H1 (cell line): ENCODE measurements around the gene LRRC37A3. TPM values are rescaled to one million over a fixed set of nuclear protein-coding genes. Genes with fewer than 3 reads are reported as not detected.

ENCODE experiments used
- CTCF ChIA-PET: fragments of 300-600 bp; sonication (Branson Sonifier 250); formaldehyde crosslinking; loops from one replicate; lab custom pipeline; 2021; ENCODE audit not compliant: partially characterized antibody; lab: Charles Lee
- POLR2A ChIA-PET: fragments of 300-600 bp; sonication (Branson Sonifier 250); formaldehyde crosslinking; loops from one replicate; lab custom pipeline; 2021; ENCODE audit warnings: inconsistent platforms; ENCODE audit not compliant: partially characterized antibody; lab: Charles Lee
- DNase-seq, 2 experiments: peaks; one replicate each; pipeline versions ENCODE4 v3.0.0 to v3.0.0-alpha.2; 2010 to 2022; ENCODE audit warnings: low spot score in 2 of 2, low read depth in 1 of 2, mixed read lengths in 1 of 2
- FAIRE-seq: peaks from 2 replicates; lab custom pipeline; 2011; peaks lifted over from hg19 to GRCh38; lab: Jason Lieb, UNC
- H2AFZ ChIP-seq: 2 replicates; pipeline ENCODE4 v1.8.1; 2012; ENCODE audit warnings: low read length, inconsistent platforms
- H2AK5ac ChIP-seq: 2 replicates; pipeline ENCODE4 v1.6.1; 2013; ENCODE audit warnings: low read depth, low read length
- H2BK120ac ChIP-seq: replicated peaks from 2 replicates; pipeline ENCODE3; 2013; ENCODE audit warnings: low read depth, low read length, inconsistent platforms
- H2BK12ac ChIP-seq: 2 replicates; pipeline ENCODE4 v1.6.1; 2013; ENCODE audit warnings: low read depth, low read length
- H2BK15ac ChIP-seq: 2 replicates; pipeline ENCODE4 v1.6.1; 2013; ENCODE audit warnings: low read length
- H2BK20ac ChIP-seq: 2 replicates; pipeline ENCODE4 v1.6.1; 2013; ENCODE audit warnings: low read length
- H2BK5ac ChIP-seq: 2 replicates; pipeline ENCODE4 v1.6.1; 2013; ENCODE audit warnings: low read depth, low read length
- H3K14ac ChIP-seq: 2 replicates; pipeline ENCODE4 v1.6.1; 2013; ENCODE audit warnings: inconsistent platforms; ENCODE audit not compliant: insufficient read length
- H3K18ac ChIP-seq: 2 replicates; pipeline ENCODE4 v1.6.1; 2013; ENCODE audit warnings: low read length; ENCODE audit errors: extremely low read depth
- H3K23ac ChIP-seq: 2 replicates; pipeline ENCODE4 v1.6.1; 2013; ENCODE audit warnings: inconsistent platforms; ENCODE audit not compliant: insufficient read length
- H3K23me2 ChIP-seq: 2 replicates; pipeline ENCODE4 v1.6.1; 2013; ENCODE audit warnings: low read depth, low read length
- H3K27ac ChIP-seq: 2 replicates; pipeline ENCODE4 v1.6.1; 2011; ENCODE audit warnings: low read depth, low read length, inconsistent platforms
- H3K27me3 ChIP-seq, 4 experiments: replicated peaks in 1 of 4; 1 replicate in 1 of 4; 2 replicates in 3 of 4; pipeline versions ENCODE4 v1.6.1 to v1.8.1; 2011 to 2013; ENCODE audit warnings: low read length in 3 of 4, mild to moderate bottlenecking in 3 of 4, inconsistent platforms in 2 of 4, mixed read lengths in 2 of 4, moderate library complexity in 1 of 4; ENCODE audit not compliant: control insufficient read depth in 3 of 4, insufficient read depth in 3 of 4; ENCODE audit errors: extremely low read depth in 1 of 4
- H3K36me3 ChIP-seq, 4 experiments: 2 replicates each; pipeline versions ENCODE4 v1.6.1 to v1.8.1; 2011 to 2013; ENCODE audit warnings: mild to moderate bottlenecking in 4 of 4, low read length in 3 of 4, moderate library complexity in 2 of 4, control low read depth in 1 of 4, inconsistent platforms in 1 of 4; ENCODE audit not compliant: insufficient read depth in 4 of 4, control insufficient read depth in 2 of 4
- H3K4ac ChIP-seq: replicated peaks from 2 replicates; pipeline ENCODE3; 2013; ENCODE audit warnings: low read length, low read depth, mixed read lengths, inconsistent platforms; ENCODE audit not compliant: insufficient read length
- H3K4me1 ChIP-seq, 4 experiments: replicated peaks in 1 of 4; 1 replicate in 1 of 4; 2 replicates in 3 of 4; pipeline versions ENCODE4 v1.6.1 to v1.8.1; 2011 to 2013; ENCODE audit warnings: low read length in 3 of 4, inconsistent platforms in 2 of 4, mixed read lengths in 1 of 4; ENCODE audit not compliant: insufficient read depth in 4 of 4, control insufficient read depth in 3 of 4
- H3K4me2 ChIP-seq, 2 experiments: 2 replicates each; pipeline versions ENCODE4 v1.6.1 to v1.8.1; 2011 to 2013; ENCODE audit warnings: low read depth in 2 of 2, low read length in 2 of 2, control low read depth in 1 of 2, inconsistent platforms in 1 of 2, mild to moderate bottlenecking in 1 of 2; ENCODE audit not compliant: insufficient read depth in 1 of 2
- H3K4me3 ChIP-seq, 4 experiments: fragments of 200-600, 300-600 bp in 1 of 4; sonication (generic), shearing (Covaris generic), sonication (Bioruptor Twin) in 1 of 4; 2 replicates each; pipeline versions ENCODE4 v1.5.1 to v1.8.1; 2011 to 2016; ENCODE audit warnings: low read length in 4 of 4, low read depth in 3 of 4, control low read depth in 2 of 4, inconsistent platforms in 2 of 4, mild to moderate bottlenecking in 2 of 4, mixed read lengths in 1 of 4, moderate library complexity in 1 of 4; ENCODE audit not compliant: insufficient read depth in 2 of 4; ENCODE audit errors: extremely low read depth in 1 of 4
- H3K56ac ChIP-seq: replicated peaks from 2 replicates; pipeline ENCODE3; 2013; ENCODE audit warnings: low read depth, mild to moderate bottlenecking, mixed read lengths, low read length, inconsistent platforms; ENCODE audit not compliant: insufficient read length
- H3K79me1 ChIP-seq: 2 replicates; pipeline ENCODE4 v1.6.1; 2013; ENCODE audit warnings: low read depth, low read length, control low read depth
- H3K79me2 ChIP-seq, 2 experiments: 2 replicates each; pipeline versions ENCODE4 v1.6.1 to v1.8.1; 2012 to 2013; ENCODE audit warnings: low read length in 2 of 2, mild to moderate bottlenecking in 2 of 2, inconsistent platforms in 1 of 2; ENCODE audit not compliant: insufficient read depth in 2 of 2, control insufficient read depth in 1 of 2
- H3K9ac ChIP-seq, 4 experiments: replicated peaks in 1 of 4; 1 replicate in 1 of 4; 2 replicates in 3 of 4; pipeline versions ENCODE4 v1.6.1 to v1.8.1; 2011 to 2013; ENCODE audit warnings: low read depth in 3 of 4, low read length in 3 of 4, control low read depth in 2 of 4, mild to moderate bottlenecking in 2 of 4, moderate library complexity in 2 of 4, inconsistent platforms in 1 of 4; ENCODE audit errors: extremely low read depth in 1 of 4
- H3K9me3 ChIP-seq, 2 experiments: 2 replicates each; pipeline versions ENCODE4 v1.6.1 to v1.8.1; 2012 to 2013; ENCODE audit warnings: mild to moderate bottlenecking in 2 of 2, moderate library complexity in 2 of 2, control low read depth in 1 of 2, inconsistent platforms in 1 of 2, low read depth in 1 of 2, low read length in 1 of 2, mixed read lengths in 1 of 2; ENCODE audit not compliant: insufficient read depth in 2 of 2
- H4K20me1 ChIP-seq, 2 experiments: replicated peaks in 1 of 2; 2 replicates each; pipeline versions ENCODE3 to v1.8.1; 2011 to 2013; ENCODE audit warnings: inconsistent platforms in 2 of 2, low read length in 2 of 2, mild to moderate bottlenecking in 1 of 2; ENCODE audit not compliant: insufficient read depth in 2 of 2, control insufficient read depth in 1 of 2
- H4K5ac ChIP-seq: 2 replicates; pipeline ENCODE4 v1.6.1; 2013; ENCODE audit warnings: low read length, low read depth, mixed read lengths, inconsistent platforms; ENCODE audit not compliant: insufficient read length
- H4K8ac ChIP-seq: 2 replicates; pipeline ENCODE4 v1.8.0; 2013; ENCODE audit warnings: mild to moderate bottlenecking, moderate library complexity, low read length, inconsistent platforms; ENCODE audit not compliant: insufficient read depth; ENCODE audit errors: extremely low read depth
- H4K91ac ChIP-seq: replicated peaks from 2 replicates; pipeline ENCODE3; 2013; ENCODE audit warnings: low read length, mixed read lengths, inconsistent platforms; ENCODE audit not compliant: insufficient read length
- ASH2L ChIP-seq: fragments of 200-600, 300-600 bp; sonication (generic); IDR thresholded peaks from one replicate; pipeline ENCODE4 v1.7.1; 2017; ENCODE audit warnings: low read length
- CHD2 ChIP-seq: IDR thresholded peaks from 2 replicates; pipeline ENCODE4 v1.6.1; 2012; ENCODE audit warnings: low read length, improper control_type of control experiment
- FOSL1 ChIP-seq: IDR thresholded peaks from 2 replicates; pipeline ENCODE4 v1.6.1; 2011; ENCODE audit warnings: mild to moderate bottlenecking, low read depth, low read length, moderate library complexity; ENCODE audit not compliant: insufficient read depth
- PHF8 ChIP-seq: fragments of 200-600 bp; sonication (generic); conservative IDR thresholded peaks from 2 replicates; pipeline ENCODE4 v1.7.1; 2012; ENCODE audit warnings: low read depth, mild to moderate bottlenecking, inconsistent platforms, low read length, moderate library complexity
- SP2 ChIP-seq: IDR thresholded peaks from 2 replicates; pipeline ENCODE4 v1.6.1; 2012; ENCODE audit warnings: mild to moderate bottlenecking, low read length, inconsistent platforms
- WGBS, 2 experiments: shearing (Covaris generic) in 1 of 2; methylation state at CpG; one replicate each; pipeline versions ENCODE4 v1.1.6 to v1.1.7; 2013 to 2015; ENCODE audit warnings: low lambda C conversion rate in 2 of 2, mixed read lengths in 2 of 2, inconsistent platforms in 1 of 2, low coverage in 1 of 2, missing lambda C conversion rate in 1 of 2; ENCODE audit not compliant: insufficient replicate concordance in 2 of 2, insufficient coverage in 1 of 2, insufficient read length in 1 of 2; ENCODE audit errors: extremely low coverage in 1 of 2, missing lambda C conversion rate in 1 of 2; 5-methylcytosine and 5-hydroxymethylcytosine counted together
- polyA plus RNA-seq, 7 experiments: library from polyadenylated mRNA; depleted of rRNA in 3 of 7; stranded (reverse) in 5 of 7; unstranded in 2 of 7; fragments of >200 nt in 5 of 7; fragments of 200-250 nt in 2 of 7; gene quantifications; 1 replicate in 5 of 7; 2 replicates in 1 of 7; 4 replicates in 1 of 7; pipeline versions ENCODE4 v1.2.1 to v1.2.3, GENCODE V29; 2011 to 2013; ENCODE audit warnings: missing spikeins in 2 of 7, mixed read lengths in 2 of 7
- total RNA-seq: library from RNA; stranded (reverse); fragmentation: NEBNext Ultra II Directional; extraction: Animal tissue kit (Norgen Biotek cat#: 25700); gene quantifications from 2 replicates; pipeline ENCODE4 v1.2.1, GENCODE V29; 2021
- TF ChIP-seq, protein P1 (sequence below): IDR thresholded peaks from 2 replicates; pipeline ENCODE4 v1.6.1; 2011; ENCODE audit warnings: low read depth, mild to moderate bottlenecking, low read length; ENCODE audit not compliant: insufficient read depth

LRRC37A3 gene
- total and polyA plus RNA-seq, 2 of the 8 experiments (the other 6 are each of a cell fraction or from before 2014, with no cell fraction given), result 2.7 to 9.4 TPM

DNA sequence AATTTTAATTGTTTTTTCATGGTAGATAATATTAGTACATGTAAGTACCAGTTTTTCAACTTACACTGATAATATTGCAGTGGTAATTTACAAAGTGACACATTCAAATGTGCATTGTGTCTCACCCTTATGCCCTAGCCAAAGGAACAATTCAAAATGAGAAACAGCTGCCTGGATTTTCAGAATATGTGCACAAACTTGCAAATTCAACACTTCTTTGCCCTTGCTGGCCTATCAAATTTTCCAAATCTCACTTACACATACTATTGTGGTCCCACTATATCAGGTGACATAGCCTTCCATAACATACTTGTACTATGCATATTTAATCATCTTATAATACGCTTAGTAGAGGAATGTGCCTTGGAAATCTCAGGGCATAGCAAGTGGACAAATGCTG, 32.6 kb upstream of the LRRC37A3 start:
- DNase-seq (no peak), FAIRE-seq (no peak)
- Histone ChIP-seq H3K9ac (no peak overlapping the region), H4K91ac (no peak overlapping the region), H3K56ac (no peak overlapping the region), H2BK120ac (no peak overlapping the region), H3K4me2 (no peak overlapping the region), H4K20me1 (no peaks in the 10 kb centered on the region), H3K79me2 (no peaks in the 10 kb centered on the region), H2AK5ac (no peak overlapping the region), H3K27me3 (no peaks in the 10 kb centered on the region), H3K27ac (no peak overlapping the region), H3K14ac (no peak overlapping the region), H2BK20ac (no peak overlapping the region), H3K79me1 (no peaks in the 10 kb centered on the region), H3K23ac (no peak overlapping the region), H3K4me3 (no peak overlapping the region), H2BK12ac (no peak overlapping the region), H2BK15ac (no peak overlapping the region), H2BK5ac (no peak overlapping the region), H3K23me2 (no peaks in the 10 kb centered on the region), H3K4me1 (no peaks in the 10 kb centered on the region), H3K9me3 (no peaks in the 10 kb centered on the region), H4K5ac (no peak overlapping the region), H2AFZ (no peak overlapping the region), H3K36me3 (no peaks in the 10 kb centered on the region), H4K8ac (no peak overlapping the region), H3K18ac (no peak overlapping the region), H3K4ac (no peak overlapping the region)
- ChIA-PET CTCF (interaction anchor here (1.3 kb wide), 1 partner anchor 25 kb away, joined by 3 read pairs; no protein-coding TSS in a partner anchor), POLR2A (no interaction called here)
- 88% methylated on average over 1 of the region's 1 CpG; no CpG with 5 or more reads in 1 of the 2 experiments for WGBS, 2 experiments
- TF ChIP-seq CHD2 (no peak), FOSL1 (no peak), SP2 (no peak), PHF8 (no peak), ASH2L (no peak)
- TF ChIP-seq, protein P1, sequence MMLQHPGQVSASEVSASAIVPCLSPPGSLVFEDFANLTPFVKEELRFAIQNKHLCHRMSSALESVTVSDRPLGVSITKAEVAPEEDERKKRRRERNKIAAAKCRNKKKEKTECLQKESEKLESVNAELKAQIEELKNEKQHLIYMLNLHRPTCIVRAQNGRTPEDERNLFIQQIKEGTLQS, result no peak
